Measurements from ENCODE around the gene TCERG1.
A peak's percentile ranks its signal among the peaks of the same experiment; 100 is the strongest.

The TCERG1 gene

GRCh38 chr5:146490089-146490843 lies 43.1 kb downstream of the TCERG1 start:
- no peak for DNase-seq (ENCODE audit: low read depth)
- TF ChIP-seq, protein P1, sequence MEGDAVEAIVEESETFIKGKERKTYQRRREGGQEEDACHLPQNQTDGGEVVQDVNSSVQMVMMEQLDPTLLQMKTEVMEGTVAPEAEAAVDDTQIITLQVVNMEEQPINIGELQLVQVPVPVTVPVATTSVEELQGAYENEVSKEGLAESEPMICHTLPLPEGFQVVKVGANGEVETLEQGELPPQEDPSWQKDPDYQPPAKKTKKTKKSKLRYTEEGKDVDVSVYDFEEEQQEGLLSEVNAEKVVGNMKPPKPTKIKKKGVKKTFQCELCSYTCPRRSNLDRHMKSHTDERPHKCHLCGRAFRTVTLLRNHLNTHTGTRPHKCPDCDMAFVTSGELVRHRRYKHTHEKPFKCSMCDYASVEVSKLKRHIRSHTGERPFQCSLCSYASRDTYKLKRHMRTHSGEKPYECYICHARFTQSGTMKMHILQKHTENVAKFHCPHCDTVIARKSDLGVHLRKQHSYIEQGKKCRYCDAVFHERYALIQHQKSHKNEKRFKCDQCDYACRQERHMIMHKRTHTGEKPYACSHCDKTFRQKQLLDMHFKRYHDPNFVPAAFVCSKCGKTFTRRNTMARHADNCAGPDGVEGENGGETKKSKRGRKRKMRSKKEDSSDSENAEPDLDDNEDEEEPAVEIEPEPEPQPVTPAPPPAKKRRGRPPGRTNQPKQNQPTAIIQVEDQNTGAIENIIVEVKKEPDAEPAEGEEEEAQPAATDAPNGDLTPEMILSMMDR (conservative IDR thresholded peaks at IDR 0.05; ENCODE audit: low read length): no peak
- no peak overlapping the region for H3K4me3 ChIP-seq (ENCODE audit: low read length)

DNA sequence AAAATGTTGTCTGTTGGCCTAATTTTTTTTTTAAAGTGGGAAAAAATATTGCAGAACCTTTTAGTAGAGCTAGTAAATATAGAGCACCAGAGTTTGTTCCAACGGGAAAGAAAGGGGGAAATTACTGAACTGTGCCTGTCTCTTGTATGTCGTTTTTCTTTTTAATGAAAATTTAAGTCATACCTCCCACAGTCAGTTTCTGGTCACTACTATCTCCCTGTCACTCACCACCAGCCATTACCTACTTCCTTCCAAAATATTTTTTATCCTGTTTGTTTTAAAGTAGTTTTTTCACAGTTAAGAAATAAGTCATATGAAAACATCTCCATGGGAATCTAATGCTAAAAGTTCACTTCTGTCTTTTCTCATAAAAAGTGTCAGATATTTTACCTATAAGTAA lies 47.5 kb downstream of the TCERG1 start:
- TF ChIP-seq, protein P1 (conservative IDR thresholded peaks at IDR 0.05; ENCODE audit: low read length): no peak
- no peak overlapping the region for H3K4me3 ChIP-seq (ENCODE audit: low read length)
- no peak for DNase-seq (ENCODE audit: low read depth)

DNA sequence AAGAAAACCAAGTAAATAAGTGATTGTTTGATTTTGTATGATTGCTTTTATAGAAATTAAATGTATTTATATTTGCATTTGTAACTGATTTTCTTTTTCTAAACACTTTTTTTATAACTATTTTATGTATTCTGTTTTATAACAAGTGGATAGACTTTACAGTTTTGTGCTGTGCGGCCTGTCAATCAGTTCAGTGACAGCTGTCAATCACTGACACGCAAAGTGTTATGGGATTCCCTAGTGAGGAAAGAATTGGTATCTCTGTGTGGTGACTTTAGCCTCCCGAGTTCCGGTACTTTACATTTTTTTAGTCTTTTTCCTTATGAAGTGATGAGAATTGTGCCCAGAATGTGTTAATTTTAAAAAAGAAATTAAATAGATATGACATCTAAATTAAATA lies 52.5 kb downstream of the TCERG1 start:
- TF ChIP-seq, protein P1 (conservative IDR thresholded peaks at IDR 0.05; ENCODE audit: low read length): no peak
- H3K4me3 ChIP-seq (ENCODE audit: low read length): no peak overlapping the region
- no peak for DNase-seq (ENCODE audit: low read depth)

DNA sequence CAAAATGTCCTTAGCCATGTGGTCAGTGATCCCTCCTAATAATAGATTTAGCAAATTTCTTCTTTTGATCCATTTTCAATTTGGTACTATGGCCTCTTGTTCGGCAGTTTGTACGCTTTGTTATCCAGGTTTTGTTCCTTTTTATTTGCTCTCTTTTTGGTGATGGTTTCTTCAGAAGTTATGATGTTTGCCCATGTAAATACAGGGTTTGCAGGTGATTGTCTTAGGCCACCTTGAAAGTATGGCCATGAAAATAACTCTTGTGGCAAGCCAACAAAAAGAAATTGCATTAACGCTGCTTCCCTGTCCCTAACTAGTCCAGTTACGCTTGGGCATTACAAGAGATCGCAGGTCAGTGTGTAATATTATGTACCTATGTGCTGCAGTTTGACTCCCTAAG lies 60.3 kb downstream of the TCERG1 start:
- no peak overlapping the region for H3K4me3 ChIP-seq (ENCODE audit: low read length)
- DNase-seq (ENCODE audit: low read depth): no peak
- TF ChIP-seq, protein P1 (conservative IDR thresholded peaks at IDR 0.05; ENCODE audit: low read length): no peak

GRCh38 chr5:146510559-146511125 lies 63.5 kb downstream of the TCERG1 start:
- TF ChIP-seq, protein P1 (conservative IDR thresholded peaks at IDR 0.05; ENCODE audit: low read length): no peak
- peak; percentile 34 for DNase-seq (ENCODE audit: low read depth)
- H3K4me3 ChIP-seq (ENCODE audit: low read length): no peak overlapping the region

DNA sequence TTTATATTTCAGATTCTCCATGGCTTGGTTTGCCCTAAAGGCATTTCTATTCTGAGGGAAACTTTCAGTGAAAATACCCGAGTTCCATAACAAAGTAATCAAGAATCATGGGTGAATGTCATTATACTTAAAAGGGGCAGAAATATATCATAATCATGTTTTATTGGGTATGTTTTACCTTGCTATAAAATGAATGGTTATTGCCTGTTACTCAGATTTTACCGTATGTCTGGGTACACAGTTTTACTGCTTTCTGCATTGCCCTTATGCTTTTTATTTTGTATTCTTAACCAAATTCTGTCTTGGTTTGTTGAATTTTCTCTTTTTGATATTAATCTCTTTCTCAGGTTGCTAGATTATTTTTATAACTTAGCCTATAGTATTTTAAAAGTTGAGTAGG lies 66.3 kb downstream of the TCERG1 start:
- no peak overlapping the region for H3K4me3 ChIP-seq (ENCODE audit: low read length)
- DNase-seq (ENCODE audit: low read depth): no peak
- TF ChIP-seq, protein P1 (conservative IDR thresholded peaks at IDR 0.05; ENCODE audit: low read length): no peak

- TF ChIP-seq, protein P1 (conservative IDR thresholded peaks at IDR 0.05; ENCODE audit: low read length): no peak
- H3K4me3 ChIP-seq (ENCODE audit: low read length): no peak overlapping the region
- DNase-seq (ENCODE audit: low read depth): no peak
These were observed 67.4 kb downstream of the TCERG1 start for GRCh38 chr5:146514575-146514974.

Data from AG10803 (cell line).